GM20000 (cell line): ENCODE measurements around the gene AXIN1.
A peak's percentile ranks its signal among the peaks of the same experiment; 100 is the strongest.

ENCODE experiments used
- DNase-seq: peaks from one replicate; pipeline ENCODE4 v3.0.0; 2012; ENCODE audit warnings: low spot score
- CTCF ChIP-seq: IDR thresholded peaks from 2 replicates; pipeline ENCODE4 v1.5.1; 2012; ENCODE audit warnings: mild to moderate bottlenecking, control low read depth; ENCODE audit errors: extremely low read depth, missing control alignments

Gene AXIN1

DNA sequence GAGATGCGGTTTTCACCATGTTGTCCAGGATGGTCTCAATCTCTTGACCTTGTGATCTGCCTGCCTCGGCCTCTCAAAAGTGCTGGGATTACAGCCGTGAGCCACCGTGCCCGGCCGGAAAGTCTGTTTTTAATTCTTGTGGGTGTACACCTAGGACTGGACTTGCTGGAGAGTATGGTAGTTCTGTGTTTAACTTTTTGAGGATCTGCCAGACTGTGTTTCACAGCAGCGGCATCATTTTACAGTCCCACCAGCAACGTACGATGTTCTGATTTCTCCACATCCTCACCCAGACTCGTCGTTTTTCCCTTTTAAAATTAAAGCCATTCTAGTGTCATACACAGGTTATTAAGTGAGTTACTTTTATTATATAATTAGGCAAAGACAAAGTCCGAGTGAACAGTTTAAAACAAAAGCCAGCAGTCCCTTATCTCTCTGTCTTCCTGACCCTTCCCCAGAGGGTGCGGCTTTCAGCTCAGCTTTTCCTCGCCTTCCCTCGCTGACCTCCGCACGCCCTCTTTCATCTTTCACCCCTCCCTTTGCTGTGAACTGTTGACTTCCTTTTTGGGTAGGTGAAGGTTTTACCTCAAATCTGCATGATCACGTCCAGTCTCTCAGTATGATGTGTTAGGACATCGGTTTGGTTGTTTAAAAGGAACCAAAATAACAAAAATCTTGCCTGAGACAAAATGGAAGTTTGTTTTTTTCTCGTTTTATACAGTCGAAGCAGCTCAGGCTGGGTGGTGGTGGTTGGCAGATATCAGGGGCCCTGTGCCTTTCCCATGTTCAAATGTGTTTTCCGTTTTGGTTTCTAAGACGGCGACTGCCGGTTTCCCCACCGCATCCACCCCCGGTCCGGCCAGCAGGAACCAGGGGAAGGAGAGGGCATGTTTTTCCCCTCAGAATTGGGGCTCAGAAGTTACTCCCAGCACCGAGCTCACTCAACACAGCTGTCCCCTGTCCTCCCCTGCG, 99.9 kb downstream of the AXIN1 start:
- no peak for TF ChIP-seq CTCF
- DNase-seq = peak; percentile 78

DNA sequence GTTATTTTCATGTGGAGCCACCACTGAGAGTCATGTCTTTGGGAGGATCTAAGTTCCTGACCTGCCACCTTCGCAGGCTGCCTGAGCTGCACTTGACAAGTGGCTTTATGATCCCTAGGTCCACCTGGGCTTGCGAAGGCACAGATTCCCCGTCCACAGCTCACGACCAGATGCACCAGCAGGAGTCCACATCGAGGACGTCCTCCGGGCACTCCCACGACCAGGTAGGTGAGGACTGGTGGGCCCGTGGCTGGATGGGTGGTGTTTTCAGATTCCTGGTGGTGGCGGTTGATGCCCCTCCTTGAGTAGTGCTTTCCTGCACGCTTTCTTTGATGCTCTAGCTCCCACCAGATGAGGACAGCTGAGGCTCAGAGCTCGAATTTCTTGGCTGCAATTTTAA, 103.1 kb downstream of the AXIN1 start:
- no peak for TF ChIP-seq CTCF

DNA sequence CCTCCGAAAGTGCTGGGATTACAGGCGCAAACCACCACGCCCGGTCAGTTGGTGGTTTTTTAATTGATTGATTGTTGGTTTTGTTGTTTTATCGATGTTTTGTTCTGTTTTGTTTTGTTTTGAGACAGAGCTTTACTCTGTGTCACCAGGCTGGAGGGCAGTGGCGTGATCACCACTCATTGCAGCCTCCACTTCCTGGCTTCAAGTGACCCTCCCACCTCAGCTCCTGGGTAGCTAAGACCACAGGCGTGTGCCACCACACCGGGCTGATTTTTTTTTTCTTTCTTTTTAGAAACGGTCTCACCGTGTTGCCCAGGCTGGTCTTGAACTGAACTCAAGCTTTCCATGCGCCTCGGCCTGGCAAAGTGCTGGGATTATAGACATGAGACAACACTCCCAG, 105.5 kb downstream of the AXIN1 start:
- no peak for TF ChIP-seq CTCF
- no peak for DNase-seq

More for the DNA sequence above, 103.1 kb downstream of the AXIN1 start:
- no peak for DNase-seq

DNA sequence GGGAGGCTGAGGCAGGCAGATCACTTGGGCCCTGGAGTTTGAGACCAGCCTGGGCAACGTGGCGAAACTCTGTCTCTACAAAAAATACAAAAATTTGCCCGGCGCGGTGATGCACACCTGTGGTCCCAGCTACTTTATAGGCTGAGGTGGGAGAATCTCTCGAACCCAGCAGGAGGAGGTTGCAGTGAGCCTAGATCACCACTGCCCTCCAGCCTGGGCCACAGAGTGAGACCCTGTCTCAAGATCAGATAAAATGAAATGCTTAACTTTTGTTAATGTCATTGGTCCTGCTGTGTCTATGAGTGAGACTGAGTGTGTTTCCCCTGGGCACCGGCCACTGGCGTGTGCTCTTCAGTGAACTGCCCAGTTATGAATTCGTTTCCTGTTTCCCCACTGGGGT, 107.4 kb downstream of the AXIN1 start:
- no peak for TF ChIP-seq CTCF
- no peak for DNase-seq

DNA sequence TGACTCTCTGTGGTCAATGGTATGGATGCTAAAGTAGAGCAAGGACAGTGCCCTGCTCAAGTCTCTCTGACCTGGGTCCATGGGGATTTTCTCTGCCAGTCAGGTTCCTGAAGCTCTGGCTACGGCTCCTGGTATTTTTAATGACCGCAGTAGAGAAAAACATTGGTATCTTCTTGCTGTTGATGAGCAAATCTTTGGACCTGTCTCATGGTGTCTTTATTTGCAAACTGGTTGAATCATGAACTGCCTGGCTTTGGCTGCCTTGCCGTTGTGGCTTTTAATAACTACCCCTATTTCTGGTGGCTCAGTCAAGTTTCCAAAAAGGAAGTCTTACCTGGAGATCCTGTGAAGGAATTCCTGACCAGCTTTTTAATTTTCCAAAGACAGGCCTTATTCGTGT, 109.2 kb downstream of the AXIN1 start:
- no peak for TF ChIP-seq CTCF

DNA sequence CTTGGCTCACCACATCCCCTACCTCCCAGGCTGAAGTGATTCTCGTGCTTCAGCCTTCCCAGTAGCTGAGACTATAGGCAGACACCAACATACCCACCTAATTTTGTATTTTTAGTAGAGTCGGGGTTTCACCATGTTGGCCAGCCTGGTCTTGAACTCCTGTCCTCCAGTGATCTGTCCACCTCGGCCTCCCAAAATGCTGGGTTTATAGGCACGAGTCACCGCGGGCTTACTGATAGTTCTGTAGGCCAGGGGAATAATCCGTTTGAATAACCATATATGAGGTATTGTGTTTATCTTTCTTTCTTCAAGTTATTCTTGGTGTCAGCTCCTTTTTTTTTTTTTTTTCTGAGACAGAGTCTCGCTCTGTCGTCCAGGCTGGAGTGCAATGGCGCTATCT, 110.2 kb downstream of the AXIN1 start:
- TF ChIP-seq CTCF = no peak
- no peak for DNase-seq

More for the DNA sequence above, 109.2 kb downstream of the AXIN1 start:
- no peak for DNase-seq

GRCh38 chr16:240559-240958, 112.0 kb downstream of the AXIN1 start:
- no peak for DNase-seq
- no peak for TF ChIP-seq CTCF
